ENCODE measurements around the gene GPC5.
"Not testable (repeated sequence)": the region's sequence is repeated elsewhere in the genome, so short reads cannot be mapped to it uniquely, and the experiment has no call there.

Gene GPC5

DNA sequence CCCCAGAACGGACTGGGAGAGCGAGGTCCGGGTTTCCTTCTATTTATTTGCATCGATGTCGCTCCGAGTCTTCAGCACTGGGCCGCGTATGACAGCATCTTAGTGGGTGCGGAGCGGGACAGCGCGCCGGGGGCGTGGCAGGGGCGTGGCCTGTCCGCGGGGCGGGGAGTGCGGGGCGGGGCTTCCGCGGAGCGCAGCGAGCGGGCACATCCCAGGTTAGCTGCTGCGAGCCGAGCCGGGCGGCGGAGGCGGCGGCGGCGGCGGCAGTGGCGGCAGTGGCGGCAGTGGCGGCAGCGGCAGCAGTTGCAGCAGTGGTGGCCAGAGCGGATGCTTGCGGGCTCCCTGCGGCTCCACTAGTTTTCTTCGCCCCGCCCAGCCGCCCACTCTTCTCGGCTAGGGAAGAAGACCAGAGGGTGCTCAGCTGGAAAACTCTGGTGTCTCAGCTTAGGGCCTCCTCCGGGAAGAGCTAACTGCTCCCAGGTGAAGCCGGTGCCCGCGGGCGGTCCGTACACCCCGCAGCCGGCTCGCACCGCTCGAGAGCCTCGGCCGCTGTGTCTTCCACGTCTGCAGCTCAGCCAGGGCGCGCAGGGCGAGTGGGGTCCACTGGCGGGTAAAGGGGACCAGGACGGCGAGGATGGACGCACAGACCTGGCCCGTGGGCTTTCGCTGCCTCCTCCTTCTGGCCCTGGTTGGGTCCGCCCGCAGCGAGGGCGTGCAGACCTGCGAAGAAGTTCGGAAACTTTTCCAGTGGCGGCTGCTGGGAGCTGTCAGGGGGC lies at the start of gene GPC5:
GPC5 (plus strand) TSS at position 209 of the 776 bp plus-strand sequence.
- Mint-ChIP-seq H3K4me1 (peaks cover 39% of the 10 kb centered on the region), H3K36me3 (no peaks in the 10 kb centered on the region), H3K27ac (peak within 1 kb of the TSS; percentile 59), H3K9me3 (no peaks in the 10 kb centered on the region), H3K27me3 (peaks cover 19% of the 10 kb centered on the region), H3K4me3 (peak within 1 kb of the TSS; percentile 81)
- ATAC-seq: peak; percentile 98

GRCh38 chr13:91348906-91349435 lies 49.5 kb upstream of the GPC5 start:
- Mint-ChIP-seq H3K9me3 (no peaks in the 10 kb centered on the region), H3K4me1 (peaks cover 45% of the 10 kb centered on the region), H3K36me3 (peaks cover 19% of the 10 kb centered on the region), H3K27ac (peak overlapping the region; percentile 85), H3K4me3 (peak overlapping the region; percentile 92), H3K27me3 (no peaks in the 10 kb centered on the region)
- ATAC-seq: peak; percentile 79

DNA sequence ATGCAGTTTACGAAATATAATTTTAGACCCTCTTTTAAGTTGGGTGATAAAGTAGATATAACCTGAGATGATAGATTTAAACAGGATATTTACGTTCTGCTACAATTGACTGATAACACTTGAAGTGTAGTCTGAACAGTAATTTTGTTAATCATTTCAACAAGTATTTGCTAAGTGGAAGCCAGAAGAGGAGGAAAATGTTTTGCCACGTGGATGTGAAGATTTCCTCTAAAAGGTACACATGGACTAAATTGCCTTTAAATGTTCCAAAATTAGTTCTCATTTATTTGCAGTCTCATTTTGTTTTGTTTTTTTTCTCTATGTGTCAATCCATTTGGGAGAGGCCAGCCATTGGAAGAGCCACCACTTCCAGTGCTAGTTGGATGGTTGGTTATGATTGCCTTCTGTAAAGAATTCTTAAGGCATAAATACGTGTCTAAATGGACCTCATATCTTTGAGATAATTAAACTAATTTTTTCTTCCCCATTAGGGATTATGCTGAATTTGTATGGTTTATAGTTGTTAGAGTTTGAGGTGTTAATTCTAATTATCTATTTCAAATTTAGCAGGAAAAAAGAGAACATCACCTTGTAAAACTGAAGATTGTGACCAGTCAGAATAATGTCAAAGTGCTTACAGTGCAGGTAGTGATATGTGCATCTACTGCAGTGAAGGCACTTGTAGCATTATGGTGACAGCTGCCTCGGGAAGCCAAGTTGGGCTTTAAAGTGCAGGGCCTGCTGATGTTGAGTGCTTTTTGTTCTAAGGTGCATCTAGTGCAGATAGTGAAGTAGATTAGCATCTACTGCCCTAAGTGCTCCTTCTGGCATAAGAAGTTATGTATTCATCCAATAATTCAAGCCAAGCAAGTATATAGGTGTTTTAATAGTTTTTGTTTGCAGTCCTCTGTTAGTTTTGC lies 48.2 kb upstream of the GPC5 start:
- Mint-ChIP-seq H3K4me3 (peak overlapping the region; percentile 92), H3K27ac (peak overlapping the region; percentile 17), H3K36me3 (peaks cover 29% of the 10 kb centered on the region), H3K9me3 (no peaks in the 10 kb centered on the region), H3K27me3 (no peaks in the 10 kb centered on the region), H3K4me1 (peaks cover 51% of the 10 kb centered on the region)
- no peak for ATAC-seq

DNA sequence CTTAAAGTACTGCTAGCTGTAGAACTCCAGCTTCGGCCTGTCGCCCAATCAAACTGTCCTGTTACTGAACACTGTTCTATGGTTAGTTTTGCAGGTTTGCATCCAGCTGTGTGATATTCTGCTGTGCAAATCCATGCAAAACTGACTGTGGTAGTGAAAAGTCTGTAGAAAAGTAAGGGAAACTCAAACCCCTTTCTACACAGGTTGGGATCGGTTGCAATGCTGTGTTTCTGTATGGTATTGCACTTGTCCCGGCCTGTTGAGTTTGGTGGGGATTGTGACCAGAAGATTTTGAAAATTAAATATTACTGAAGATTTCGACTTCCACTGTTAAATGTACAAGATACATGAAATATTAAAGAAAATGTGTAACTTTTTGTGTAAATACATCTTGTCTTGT lies 47.3 kb upstream of the GPC5 start:
- peak overlapping the region; percentile 31 for H3K4me3 Mint-ChIP-seq
- no peak for ATAC-seq
- no peaks in the 10 kb centered on the region for H3K9me3 Mint-ChIP-seq
- H3K36me3 Mint-ChIP-seq: peaks cover 35% of the 10 kb centered on the region
- H3K27ac Mint-ChIP-seq: peak overlapping the region; percentile 17
- H3K27me3 Mint-ChIP-seq: no peaks in the 10 kb centered on the region
- peaks cover 51% of the 10 kb centered on the region for H3K4me1 Mint-ChIP-seq

GRCh38 chr13:91351980-91352379 lies 46.4 kb upstream of the GPC5 start:
- H3K9me3 Mint-ChIP-seq: no peaks in the 10 kb centered on the region
- no peak overlapping the region for H3K4me3 Mint-ChIP-seq
- H3K36me3 Mint-ChIP-seq: peaks cover 43% of the 10 kb centered on the region
- H3K27ac Mint-ChIP-seq: no peak overlapping the region
- H3K4me1 Mint-ChIP-seq: peaks cover 54% of the 10 kb centered on the region
- no peak for ATAC-seq
- no peaks in the 10 kb centered on the region for H3K27me3 Mint-ChIP-seq

GRCh38 chr13:91352891-91353290 lies 45.5 kb upstream of the GPC5 start:
- ATAC-seq, H3K27ac Mint-ChIP-seq, H3K9me3 Mint-ChIP-seq, H3K4me3 Mint-ChIP-seq, H3K27me3 Mint-ChIP-seq: not testable (repeated sequence)
- H3K36me3 Mint-ChIP-seq: peaks cover 52% of the 10 kb centered on the region
- peaks cover 59% of the 10 kb centered on the region for H3K4me1 Mint-ChIP-seq

DNA sequence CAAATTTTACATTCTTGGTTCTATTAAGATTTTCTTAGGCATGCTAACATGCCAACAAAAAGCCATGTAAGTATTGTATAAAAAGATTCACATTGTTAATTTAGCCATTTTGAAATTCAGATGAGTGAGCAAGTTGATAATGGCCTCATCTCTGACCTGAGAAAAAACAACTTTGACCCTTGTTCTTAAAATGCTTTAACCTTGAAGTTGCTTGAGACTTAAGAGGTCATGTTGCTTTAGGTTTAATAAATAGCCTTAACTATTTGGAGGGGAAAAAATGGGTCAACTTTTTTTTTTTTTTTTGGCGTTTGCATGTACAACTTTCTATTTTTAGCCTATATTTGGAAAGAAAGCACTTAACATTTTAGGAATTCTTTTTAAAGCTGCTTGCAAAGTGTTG lies 44.9 kb upstream of the GPC5 start:
- Mint-ChIP-seq H3K36me3 (peaks cover 52% of the 10 kb centered on the region), H3K4me1 (peaks cover 64% of the 10 kb centered on the region), H3K27me3 (no peaks in the 10 kb centered on the region), H3K9me3 (no peaks in the 10 kb centered on the region), H3K27ac (no peak overlapping the region), H3K4me3 (no peak overlapping the region)
- no peak for ATAC-seq

DNA sequence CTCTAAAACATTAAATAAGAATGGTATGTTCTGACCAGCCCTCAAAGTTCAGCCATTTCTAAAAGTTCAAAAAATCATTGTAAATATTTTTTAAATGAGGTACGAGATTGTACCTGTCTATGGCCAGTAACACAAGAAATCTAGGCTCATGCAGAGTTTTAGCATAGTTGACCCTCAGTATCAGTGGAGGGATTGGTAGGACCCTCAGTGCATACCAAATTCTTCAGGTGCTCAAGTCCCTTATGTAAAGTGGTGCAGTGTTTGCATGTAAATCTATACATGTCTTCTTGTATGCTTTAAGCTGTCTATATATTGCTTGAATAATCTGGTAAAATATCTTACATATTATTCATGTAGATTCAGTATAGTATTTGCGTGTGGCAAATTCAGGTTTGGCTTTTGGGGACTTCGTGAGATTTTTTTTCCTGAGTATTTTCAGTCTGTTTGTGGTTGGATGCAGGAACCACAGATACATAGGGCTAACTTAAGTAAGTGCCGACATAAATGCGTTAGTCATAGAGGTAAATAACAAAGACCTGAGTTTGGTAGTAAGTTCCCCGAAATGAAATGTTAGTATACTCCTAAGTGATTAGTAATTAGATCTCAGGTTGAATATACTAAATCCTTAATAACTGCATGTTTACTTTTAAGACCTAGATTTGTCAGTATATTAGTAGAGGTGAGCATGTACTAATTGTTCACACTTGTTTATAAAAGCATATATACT lies 43.2 kb upstream of the GPC5 start:
- no peak for ATAC-seq
- Mint-ChIP-seq H3K4me3 (no peak overlapping the region), H3K27ac (no peak overlapping the region), H3K36me3 (peaks cover 40% of the 10 kb centered on the region), H3K4me1 (peaks cover 54% of the 10 kb centered on the region), H3K27me3 (no peaks in the 10 kb centered on the region), H3K9me3 (no peaks in the 10 kb centered on the region)

DNA sequence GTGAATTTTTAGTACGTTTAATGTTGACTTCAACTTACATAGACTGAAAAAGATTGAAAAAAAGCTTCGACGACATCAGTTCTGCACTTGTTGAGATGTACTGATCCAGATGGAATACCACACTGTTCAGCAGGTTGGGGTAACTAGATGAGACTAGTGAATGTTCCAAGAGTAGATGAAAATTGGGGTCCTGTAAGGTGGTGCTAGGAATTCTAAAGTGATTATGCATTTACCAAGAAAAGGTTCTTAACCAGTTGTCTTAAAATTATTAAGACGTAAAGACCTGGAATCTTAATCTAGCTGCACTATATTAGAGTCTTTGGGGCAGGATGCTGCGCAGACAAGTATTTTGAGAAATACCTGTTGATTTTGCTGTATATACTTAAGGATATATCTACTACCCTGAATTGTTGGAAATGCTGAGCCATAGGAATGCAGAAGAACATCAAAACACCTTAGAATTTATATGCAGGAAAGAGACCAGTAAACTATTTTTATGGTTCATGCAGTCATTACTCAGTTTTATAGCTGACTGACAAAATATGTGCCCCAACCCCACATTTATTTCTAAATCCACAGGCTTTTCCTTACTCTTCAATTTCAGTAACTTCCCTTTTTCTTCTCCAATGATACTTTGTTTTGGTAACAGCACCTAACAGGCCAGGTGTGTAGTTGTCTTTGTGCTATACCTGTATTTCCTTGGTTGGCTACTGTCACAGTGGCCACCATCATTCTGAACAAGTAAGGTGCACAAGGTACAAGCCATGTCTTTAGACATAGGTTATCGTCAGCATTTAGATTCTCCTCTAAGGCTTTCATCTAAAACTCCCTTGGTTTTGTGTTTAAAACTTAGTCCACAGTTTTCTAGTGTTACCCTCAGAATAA lies 42.4 kb upstream of the GPC5 start:
- Mint-ChIP-seq H3K9me3 (no peaks in the 10 kb centered on the region), H3K4me3 (no peak overlapping the region), H3K36me3 (peaks cover 47% of the 10 kb centered on the region), H3K27me3 (no peaks in the 10 kb centered on the region), H3K4me1 (peaks cover 47% of the 10 kb centered on the region), H3K27ac (no peak overlapping the region)
- ATAC-seq: no peak

DNA sequence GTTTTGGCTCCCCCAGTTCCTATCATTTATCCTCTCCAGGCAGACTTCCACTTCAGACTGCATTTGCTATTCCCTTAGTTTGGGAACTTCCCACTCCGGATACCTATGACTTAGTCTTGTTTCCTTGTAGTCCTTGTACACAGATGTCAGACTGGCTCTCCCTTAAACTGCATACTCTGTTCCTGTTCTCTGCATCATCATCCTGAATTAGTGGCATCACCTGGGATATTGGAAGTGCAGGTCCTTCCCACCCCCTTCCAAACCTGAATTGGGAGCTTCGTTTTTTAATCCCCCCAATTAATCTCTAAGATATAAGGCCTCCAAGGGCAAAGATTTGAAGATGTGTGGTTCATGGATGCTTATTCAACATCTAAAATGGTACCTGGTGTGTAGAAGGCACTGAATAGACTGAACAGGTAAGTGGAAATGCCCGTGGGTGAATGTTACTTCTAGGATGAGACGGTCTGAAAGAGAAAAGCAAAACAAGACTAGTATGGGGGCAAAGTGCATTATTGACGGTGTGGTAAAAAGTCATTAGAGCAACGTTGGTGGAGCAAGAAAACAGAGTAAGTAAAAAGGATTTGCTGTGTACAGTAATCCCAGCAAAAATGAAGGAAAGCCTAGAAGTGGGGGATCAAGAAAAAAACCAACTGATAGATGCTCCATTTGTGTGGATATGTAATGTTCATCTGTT lies 41.4 kb upstream of the GPC5 start:
- ATAC-seq: no peak
- peaks cover 37% of the 10 kb centered on the region for H3K4me1 Mint-ChIP-seq
- H3K27ac Mint-ChIP-seq: no peak overlapping the region
- no peak overlapping the region for H3K4me3 Mint-ChIP-seq
- H3K27me3 Mint-ChIP-seq: no peaks in the 10 kb centered on the region
- H3K36me3 Mint-ChIP-seq: peaks cover 47% of the 10 kb centered on the region
- H3K9me3 Mint-ChIP-seq: no peaks in the 10 kb centered on the region

GRCh38 chr13:91357613-91358386 lies 40.6 kb upstream of the GPC5 start:
- H3K4me3 Mint-ChIP-seq: no peak overlapping the region
- no peaks in the 10 kb centered on the region for H3K27me3 Mint-ChIP-seq
- no peak overlapping the region for H3K27ac Mint-ChIP-seq
- no peak for ATAC-seq
- peaks cover 47% of the 10 kb centered on the region for H3K36me3 Mint-ChIP-seq
- peaks cover 32% of the 10 kb centered on the region for H3K4me1 Mint-ChIP-seq
- H3K9me3 Mint-ChIP-seq: no peaks in the 10 kb centered on the region

DNA sequence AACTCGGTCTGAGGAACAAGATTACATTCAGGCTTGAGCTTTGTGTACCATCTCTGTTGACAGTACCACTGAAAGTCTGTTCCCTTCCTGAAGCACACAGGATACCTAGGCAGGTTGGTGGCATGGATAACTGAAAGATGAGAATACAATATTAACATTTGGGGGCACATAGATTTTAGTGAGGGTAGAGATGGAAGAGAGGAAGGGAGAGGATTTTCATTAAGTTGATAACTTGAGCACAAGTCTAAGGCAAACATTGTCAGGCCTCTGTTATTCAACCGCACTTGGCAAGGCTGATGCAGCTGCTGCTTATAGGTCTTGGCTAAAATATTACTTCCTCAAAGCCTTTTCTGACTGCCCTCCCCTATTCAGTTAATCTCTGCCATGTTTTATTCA lies 40.0 kb upstream of the GPC5 start:
- Mint-ChIP-seq H3K9me3 (no peaks in the 10 kb centered on the region), H3K36me3 (peaks cover 44% of the 10 kb centered on the region), H3K27ac (no peak overlapping the region), H3K4me1 (peaks cover 32% of the 10 kb centered on the region), H3K27me3 (no peaks in the 10 kb centered on the region), H3K4me3 (no peak overlapping the region)
- peak; percentile 43 for ATAC-seq

DNA sequence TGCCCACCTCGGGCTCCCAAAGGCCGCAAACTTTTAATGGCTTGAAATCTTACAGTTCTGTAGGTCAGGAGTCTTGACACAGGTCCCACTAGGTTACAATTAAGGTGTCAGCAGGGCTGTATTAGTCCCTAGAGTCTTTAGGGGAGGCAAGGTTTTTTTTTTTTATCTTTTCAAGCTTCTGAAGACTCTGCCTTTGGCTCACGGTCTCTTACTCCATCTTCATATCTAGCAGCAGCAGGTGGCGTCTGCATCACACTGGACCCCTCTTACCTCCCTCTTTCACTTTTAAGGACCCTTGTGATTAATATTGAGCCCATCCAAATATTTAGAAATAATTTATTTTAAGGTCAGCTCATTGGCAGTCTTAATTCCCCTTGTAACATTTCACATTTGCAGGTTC lies 39.3 kb upstream of the GPC5 start:
- H3K4me1 Mint-ChIP-seq: peaks cover 30% of the 10 kb centered on the region
- no peaks in the 10 kb centered on the region for H3K9me3 Mint-ChIP-seq
- no peak for ATAC-seq
- peaks cover 40% of the 10 kb centered on the region for H3K36me3 Mint-ChIP-seq
- H3K27me3 Mint-ChIP-seq: no peaks in the 10 kb centered on the region
- H3K27ac Mint-ChIP-seq: no peak overlapping the region
- H3K4me3 Mint-ChIP-seq: no peak overlapping the region
